Endothelial cell of coronary artery (primary cell): ENCODE results near the gene SERTAD3. TPM values are rescaled to one million over a fixed set of nuclear protein-coding genes. Genes with fewer than 3 reads are reported as not detected.

Experiments
- total RNA-seq: library from RNA; depleted of rRNA; stranded (reverse); fragments of >200 nt; gene quantifications from 2 replicates; pipeline ENCODE4 v1.2.3, GENCODE V29; 2014

Gene SERTAD3
- 13.7 and 15.2 TPM in 2 replicates for total RNA-seq

GRCh38 chr19:40444000-40444824, at the start of gene SERTAD3:
Gene SERTAD3, minus strand, starts transcription at chr19:40444335. Its CDS starts 2,255 bp downstream, at chr19:40442080.

GRCh38 chr19:40466985-40467734, 23.0 kb upstream of the SERTAD3 start, which contains the start of gene SPTBN4:
Gene SPTBN4, plus strand, starts transcription at chr19:40467001. Its CDS starts 5,621 bp downstream, at chr19:40472622.

GRCh38 chr19:40465557-40466218, 21.6 kb upstream of the SERTAD3 start, which contains the start of gene BLVRB:
Gene BLVRB, minus strand, starts transcription at chr19:40465745. Its CDS starts 57 bp downstream, at chr19:40465688.

GRCh38 chr19:40425450-40426287, 18.5 kb downstream of the SERTAD3 start, which contains the start of gene SERTAD1:
Gene SERTAD1, minus strand, starts transcription at chr19:40425992. Its CDS starts 2,446 bp downstream, at chr19:40423546.

GRCh38 chr19:40413291-40413845, 30.8 kb downstream of the SERTAD3 start, which contains the start of gene PRX:
Gene PRX, minus strand, starts transcription at chr19:40413378. Its CDS starts 5,446 bp downstream, at chr19:40407932.

Other genes starting within 250 kb of the SERTAD3 start
- gene TTC9B, start 226.0 kb downstream of the SERTAD3 start, total RNA-seq = not detected in 2 replicates
- gene CCNP, start 217.6 kb downstream of the SERTAD3 start, total RNA-seq = 0.09 TPM in 1 of 2 replicates, not detected in the other
- 20.1 and 38.0 TPM in 2 replicates for gene AKT2, start 159.0 kb downstream of the SERTAD3 start, total RNA-seq
- gene C19orf47, start 95.9 kb downstream of the SERTAD3 start, total RNA-seq = 4.3 and 4.4 TPM in 2 replicates
- gene PLD3, start 95.6 kb downstream of the SERTAD3 start, total RNA-seq = 92.4 and 132 TPM in 2 replicates
- under 0.01 and 0.09 TPM in 2 replicates for gene HIPK4, start 54.2 kb downstream of the SERTAD3 start, total RNA-seq
- gene PRX, start 31.0 kb downstream of the SERTAD3 start, total RNA-seq = 0.81 and 1.1 TPM in 2 replicates
- 18.1 and 23.8 TPM in 2 replicates for gene SERTAD1, start 18.3 kb downstream of the SERTAD3 start, total RNA-seq
- 56.2 and 67.8 TPM in 2 replicates for gene BLVRB, start 21.4 kb upstream of the SERTAD3 start, total RNA-seq
- 0.09 and 0.28 TPM in 2 replicates for gene SPTBN4, start 22.7 kb upstream of the SERTAD3 start, total RNA-seq
- gene SHKBP1, start 132.5 kb upstream of the SERTAD3 start, total RNA-seq = 23.8 and 25.1 TPM in 2 replicates
- 10.4 and 15.4 TPM in 2 replicates for gene LTBP4, start 157.0 kb upstream of the SERTAD3 start, total RNA-seq
- 14.0 and 20.6 TPM in 2 replicates for gene NUMBL, start 246.3 kb upstream of the SERTAD3 start, total RNA-seq